GM12891 (cell line): ENCODE measurements around the gene CBLC.

Source experiments
- POLR2A ChIP-seq: IDR thresholded peaks from 2 replicates; pipeline ENCODE4 v1.6.1; 2011; ENCODE audit warnings: low read depth, low read length, control low read depth
- POLR2AphosphoS5 ChIP-seq: IDR thresholded peaks from 2 replicates; pipeline ENCODE4 v1.6.1; 2011; ENCODE audit warnings: low read depth, low read length, control low read depth
- TAF1 ChIP-seq: IDR thresholded peaks from 2 replicates; pipeline ENCODE4 v1.6.1; 2011; ENCODE audit warnings: low read depth, low read length, control low read depth

GRCh38 chr19:44813070-44813840, 35.6 kb downstream of the CBLC start:
- TF ChIP-seq TAF1 = no peak
- no peak for TF ChIP-seq POLR2AphosphoS5
- no peak for TF ChIP-seq POLR2A
